NCI-H1105 treated with DMSO at 0.1 percent for 48 hours (cell line): Measurements from ENCODE around the gene SNRNP70.
A peak's percentile ranks its signal among the peaks of the same experiment; 100 is the strongest.
"Not testable (repeated sequence)": the region's sequence is repeated elsewhere in the genome, so short reads cannot be mapped to it uniquely, and the experiment has no call there.

ENCODE experiments used
- DNase-seq: peaks from one replicate; lab custom pipeline; 2025; lab: John Stamatoyannopoulos, UW

The SNRNP70 gene

DNA sequence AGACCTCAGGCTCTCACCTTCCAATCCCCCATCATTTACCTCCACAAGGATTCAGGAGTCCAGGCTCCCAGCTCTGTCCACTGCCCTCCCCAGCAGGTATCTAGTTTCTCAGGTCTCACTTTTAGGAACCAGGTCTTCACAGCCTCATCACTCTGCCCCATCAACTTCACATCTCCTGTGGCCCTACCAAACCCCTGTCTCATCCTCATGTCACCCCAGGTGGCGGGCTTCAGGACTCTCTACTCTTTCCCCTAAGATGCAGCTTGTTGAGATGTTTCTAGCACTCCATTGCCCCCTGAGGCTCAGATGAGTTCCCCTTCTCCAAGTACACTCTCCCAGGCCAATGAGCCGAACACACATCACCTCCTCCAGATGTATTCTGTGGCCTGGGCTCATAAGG lies 35.6 kb downstream of the SNRNP70 start:
- no peak for DNase-seq

DNA sequence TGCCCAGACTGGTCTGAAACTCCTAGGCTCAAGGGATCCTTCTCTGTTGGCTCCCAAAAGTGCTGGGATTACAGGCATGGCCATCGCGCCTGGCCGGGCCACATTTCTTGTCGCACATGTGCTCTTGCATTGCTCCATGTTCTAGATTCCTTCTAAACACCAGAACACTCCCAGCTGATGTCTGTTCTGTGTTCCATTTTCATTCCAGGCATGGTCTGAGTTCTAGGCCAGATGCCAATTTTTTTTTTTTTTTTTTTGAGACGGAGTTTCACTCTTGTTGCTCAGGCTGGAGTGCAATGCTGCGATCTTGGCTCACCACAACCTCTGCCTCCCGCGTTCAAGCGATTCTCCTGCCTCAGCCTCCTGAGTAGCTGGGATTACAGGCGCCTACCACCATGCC lies 36.6 kb downstream of the SNRNP70 start:
- not testable (repeated sequence) for DNase-seq

DNA sequence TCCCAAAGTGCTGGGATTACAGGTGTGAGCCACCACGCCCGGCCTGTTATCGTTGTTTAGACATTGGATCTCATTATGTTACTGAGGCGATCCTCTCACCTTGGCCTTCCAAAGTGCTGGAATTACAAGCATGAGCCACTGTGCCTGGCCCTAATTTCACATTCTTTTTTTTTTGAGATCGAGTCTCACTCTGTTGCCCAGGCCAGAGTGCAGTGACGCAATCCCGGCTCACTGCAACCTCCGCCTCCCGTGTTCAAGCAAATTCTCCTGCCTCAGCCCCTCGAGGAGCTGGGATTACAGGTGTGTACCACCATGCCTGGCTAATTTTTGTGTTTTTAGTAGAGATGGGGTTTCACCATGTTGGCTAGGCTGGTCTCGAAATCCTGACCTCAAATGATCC lies 38.0 kb downstream of the SNRNP70 start:
- DNase-seq: not testable (repeated sequence)

DNA sequence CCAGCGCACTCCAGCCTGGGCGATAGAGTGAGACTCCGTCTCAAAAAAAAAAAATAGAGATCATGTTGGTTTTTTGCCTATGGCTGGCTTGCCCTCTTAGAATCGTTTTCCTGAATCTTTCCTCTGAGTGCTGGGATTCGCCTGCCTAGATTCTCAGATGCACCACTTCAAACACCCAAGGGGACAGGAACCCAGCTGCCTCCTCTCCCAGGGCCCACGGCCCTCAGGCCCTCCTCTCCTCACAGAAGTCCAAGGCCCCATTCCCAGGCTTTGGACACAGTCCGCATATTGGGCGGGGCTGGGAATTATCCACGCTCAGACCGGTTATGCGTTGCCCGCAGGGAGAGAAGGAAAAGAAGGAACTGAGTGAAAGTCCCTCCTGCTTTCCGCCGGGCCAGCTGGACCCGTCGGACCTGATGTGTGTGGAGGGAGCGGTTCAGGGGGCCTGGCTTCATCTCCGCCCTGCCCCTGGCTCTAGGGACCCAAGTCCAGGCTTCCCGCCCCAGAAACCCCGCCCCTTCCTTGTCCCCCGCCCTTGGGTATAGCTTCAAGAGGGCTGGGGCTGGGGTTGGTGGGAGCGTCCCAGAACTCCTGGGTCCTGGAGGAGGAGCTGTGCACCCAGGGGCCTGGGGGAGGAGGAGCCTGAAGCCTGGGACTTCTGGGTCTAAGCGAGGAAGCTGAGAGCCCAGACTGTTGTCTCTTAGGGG lies 39.9 kb downstream of the SNRNP70 start:
- DNase-seq: no peak

DNA sequence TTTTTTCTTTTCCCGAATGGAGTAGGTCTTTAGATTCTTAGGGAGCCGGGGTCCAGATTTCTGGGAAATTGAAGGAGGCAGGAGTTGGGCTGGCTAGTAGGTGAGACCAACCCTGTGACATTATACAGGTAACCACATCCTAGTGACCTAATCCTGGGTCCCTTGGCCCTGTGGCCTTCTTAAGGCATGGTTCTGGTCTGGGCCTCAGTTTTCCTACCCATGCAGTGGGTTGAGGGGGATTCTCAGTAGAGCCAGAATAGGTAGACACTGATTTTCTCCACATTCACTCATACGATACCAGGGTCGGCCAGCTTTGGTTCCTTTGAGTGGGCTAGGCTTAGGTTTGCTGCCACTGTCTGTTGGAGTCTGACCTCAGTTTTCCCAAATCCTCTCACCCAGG lies 41.3 kb downstream of the SNRNP70 start:
- DNase-seq: no peak

DNA sequence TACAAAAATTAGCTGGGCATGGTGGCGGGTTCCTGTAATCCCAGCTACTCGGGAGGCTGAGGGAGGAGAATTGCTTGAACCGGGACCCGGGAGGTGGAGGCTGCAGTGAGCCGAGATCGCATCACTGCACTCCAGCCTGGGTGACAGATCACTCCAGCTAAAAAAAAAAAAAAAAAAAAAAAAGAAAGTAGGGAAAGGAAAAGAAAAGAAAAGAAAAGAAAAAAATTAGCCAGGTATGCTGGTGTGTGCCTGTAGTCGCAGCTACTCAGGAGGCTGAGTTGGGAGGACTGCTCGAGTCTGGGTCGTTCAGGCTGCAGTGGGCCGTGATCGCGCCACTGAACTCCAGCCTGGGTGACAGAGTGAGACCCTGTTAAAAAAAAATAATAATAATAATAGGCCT lies 42.0 kb downstream of the SNRNP70 start:
- not testable (repeated sequence) for DNase-seq

DNA sequence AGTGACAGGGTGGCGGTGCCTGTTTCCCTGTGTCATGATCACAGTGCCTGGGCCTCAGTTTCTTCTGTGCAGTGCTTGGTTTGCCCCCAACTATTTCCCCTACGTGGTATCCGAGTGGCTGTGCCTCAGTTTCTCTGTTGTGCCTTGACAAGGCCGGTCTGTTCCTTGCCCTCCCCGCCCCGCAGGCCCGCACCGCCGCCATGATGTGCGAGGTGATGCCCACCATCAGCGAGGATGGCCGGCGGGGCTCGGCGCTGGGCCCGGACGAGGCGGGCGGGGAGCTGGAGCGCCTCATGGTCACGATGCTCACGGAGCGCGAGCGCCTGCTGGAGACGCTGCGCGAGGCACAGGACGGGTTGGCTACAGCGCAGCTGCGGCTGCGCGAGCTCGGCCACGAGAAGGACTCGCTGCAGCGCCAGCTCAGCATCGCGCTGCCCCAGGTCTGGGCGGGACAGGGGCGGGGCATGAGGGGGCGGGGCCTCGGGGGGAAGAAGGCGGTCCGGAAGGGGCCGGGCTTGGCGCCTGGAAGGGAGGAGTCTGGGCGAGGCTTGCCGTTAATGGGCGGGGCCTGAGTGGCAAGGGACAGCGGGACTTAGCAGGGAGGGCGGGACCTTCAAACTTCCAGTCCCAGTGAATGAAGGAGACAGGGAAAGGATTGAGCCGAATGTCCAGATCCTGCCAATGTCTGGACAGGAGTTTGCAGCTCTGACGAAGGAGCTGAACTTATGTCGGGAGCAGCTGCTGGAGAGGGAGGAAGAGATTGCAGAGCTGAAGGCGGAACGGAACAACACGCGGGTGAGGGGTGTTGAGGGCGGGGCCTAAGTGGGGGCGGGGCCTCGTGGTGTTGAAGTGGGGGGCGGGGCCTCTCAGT lies 42.7 kb downstream of the SNRNP70 start:
- DNase-seq: peak; percentile 86

DNA sequence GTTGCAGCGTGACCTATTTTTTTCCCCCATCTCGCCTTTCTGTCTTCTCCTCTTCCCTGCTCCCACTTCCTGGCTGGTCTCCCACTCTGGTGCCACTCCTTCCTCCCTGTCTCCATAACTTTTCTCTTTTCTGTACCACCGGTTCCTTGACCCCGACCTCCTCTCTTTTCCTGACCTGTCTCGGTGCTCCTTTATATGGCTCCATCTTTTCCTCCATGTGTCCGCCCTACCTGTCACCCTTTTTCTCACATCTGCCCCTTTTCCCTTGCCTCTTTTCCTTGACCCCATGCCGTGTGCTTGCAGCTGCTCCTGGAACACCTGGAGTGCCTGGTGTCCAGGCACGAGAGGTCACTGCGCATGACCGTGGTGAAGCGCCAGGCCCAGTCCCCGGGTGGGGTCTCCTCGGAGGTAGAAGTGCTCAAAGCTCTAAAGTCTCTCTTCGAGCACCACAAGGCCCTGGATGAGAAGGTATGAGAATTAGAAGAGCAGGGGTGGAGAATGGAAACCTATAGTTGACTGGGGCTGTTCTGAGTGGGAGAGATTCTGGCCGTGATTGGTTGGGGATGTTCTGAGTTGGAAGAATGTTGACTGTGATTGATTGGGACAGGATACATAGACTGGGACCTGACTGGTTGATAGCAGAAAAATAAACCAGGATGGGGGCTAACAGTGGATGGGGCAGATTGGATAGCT lies 43.4 kb downstream of the SNRNP70 start:
- no peak for DNase-seq

DNA sequence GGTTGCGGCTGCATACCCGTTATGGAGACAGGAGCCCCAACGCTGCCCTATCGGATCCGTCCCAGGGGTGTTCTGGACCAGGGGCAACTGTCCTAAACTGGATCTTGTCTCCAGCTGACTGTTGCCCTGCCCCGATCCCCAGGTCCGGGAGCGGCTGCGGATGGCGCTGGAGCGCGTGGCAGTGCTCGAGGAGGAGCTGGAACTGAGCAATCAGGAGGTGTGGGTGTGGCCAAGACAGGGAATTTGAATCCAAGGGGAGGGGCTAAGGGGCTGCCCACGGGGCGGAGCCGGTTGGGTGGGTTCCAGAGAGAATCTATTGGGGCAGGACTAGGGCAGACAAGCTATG lies 44.0 kb downstream of the SNRNP70 start:
- DNase-seq: no peak

DNA sequence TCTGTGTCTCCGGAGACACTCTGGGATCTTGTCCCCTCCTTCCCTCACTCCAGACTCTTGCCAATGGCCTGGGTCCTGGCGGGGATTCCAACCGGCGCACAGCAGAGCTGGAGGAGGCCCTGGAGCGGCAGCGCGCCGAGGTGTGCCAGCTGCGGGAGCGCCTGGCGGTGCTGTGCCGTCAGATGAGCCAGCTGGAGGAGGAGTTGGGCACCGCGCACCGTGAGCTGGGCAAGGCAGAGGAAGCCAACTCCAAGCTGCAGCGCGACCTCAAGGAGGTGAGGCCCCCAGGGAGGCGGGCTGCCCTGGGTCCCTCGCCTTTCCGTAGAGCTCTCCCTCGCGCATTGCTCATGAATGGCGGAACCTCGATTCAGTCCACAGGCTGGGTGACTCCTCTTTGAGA lies 45.1 kb downstream of the SNRNP70 start:
- no peak for DNase-seq

DNA sequence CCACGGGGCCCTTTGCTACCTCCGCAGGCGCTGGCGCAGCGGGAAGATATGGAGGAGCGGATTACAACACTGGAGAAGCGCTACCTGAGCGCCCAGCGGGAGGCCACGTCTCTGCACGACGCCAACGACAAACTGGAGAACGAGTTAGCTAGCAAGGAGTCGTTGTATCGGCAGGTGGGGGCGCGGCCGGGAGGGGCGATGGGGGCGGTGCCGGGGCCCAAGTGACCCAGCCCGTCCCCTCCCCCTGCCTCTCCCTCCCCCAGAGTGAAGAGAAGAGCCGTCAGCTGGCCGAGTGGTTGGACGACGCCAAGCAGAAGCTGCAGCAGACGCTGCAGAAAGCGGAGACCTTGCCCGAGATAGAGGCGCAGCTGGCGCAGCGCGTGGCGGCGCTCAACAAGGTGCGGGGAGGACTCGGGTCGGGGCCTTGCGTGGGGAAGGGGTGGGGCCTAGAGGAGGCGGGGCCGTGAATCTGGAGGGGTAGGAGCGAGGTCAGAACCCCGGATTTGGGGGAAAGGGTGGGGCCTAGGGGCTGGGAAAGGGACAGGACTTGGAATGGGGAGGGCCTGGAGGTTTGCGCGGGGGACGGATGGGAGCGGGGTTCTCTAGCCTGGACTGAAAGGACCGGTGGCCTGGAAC lies 47.8 kb downstream of the SNRNP70 start:
- DNase-seq: peak; percentile 72

DNA sequence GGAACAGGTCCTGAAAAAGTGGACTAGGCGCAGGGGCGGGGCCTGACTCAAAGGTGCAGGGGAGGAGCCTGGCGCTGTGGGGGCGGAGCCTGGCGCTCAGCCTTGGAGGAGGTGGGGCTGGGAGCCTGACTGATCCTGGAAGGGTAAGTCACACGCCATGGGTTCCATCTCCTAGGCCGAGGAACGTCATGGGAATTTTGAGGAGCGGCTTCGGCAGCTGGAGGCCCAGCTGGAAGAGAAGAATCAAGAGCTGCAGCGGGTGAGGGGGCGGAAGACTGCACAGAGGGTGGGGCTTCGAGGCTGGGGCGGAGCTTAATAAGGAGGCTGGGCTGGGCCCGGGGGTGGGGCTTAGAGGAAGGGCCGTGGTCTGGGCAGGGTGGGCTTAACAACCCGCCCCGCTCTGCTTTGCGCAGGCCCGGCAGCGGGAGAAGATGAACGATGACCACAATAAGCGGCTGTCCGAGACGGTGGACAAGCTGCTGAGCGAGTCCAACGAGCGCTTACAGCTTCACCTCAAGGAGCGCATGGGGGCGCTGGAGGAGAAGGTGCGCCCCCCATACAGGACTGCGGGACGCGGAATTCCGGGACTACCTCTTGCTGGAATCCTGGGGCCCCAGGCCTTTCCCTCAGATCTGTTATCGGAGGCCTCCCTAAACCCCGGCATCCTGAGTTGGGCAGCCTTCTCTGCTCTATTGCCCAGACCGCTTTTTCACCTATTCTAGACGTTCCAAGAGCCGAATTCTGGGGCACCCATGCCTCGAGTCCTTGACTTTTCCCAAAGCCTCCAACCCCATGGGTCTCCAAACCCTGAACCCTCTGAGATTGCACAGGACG lies 48.6 kb downstream of the SNRNP70 start:
- peak; percentile 72 for DNase-seq

DNA sequence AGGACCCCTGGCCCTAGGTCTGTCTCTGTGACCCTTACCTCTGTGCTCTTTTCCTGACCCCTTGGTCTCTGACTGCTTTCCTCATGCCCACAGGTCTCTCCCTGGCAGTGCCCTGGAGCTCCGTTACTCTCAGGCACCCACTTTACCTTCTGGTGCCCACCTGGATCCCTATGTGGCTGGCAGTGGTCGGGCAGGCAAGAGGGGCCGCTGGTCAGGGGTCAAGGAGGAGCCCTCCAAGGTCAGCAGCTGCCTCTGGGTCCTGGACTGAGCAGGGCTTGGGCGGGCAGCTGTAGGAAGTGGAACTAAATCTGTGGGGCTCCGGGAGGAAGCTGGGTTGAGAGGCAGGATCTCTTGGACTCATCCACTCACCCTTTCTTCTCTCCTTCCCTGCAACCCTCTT lies 50.4 kb downstream of the SNRNP70 start:
- DNase-seq: no peak

DNA sequence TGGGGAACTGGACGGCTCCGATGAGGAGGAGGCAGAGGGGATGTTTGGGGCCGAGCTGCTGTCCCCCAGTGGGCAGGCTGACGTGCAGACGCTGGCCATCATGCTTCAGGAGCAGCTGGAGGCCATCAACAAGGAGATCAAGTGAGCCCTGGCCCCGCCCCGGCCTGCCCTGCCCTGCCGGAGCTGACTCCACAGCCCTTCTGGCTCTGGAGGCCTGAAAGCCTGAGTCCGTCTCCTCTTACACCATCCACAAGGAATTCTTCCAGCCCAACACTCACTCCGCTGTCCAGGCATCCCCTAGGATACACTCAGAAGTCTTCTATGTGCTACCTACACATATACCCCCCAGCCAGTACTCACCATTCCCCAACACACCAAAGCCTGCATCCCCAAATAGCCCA lies 51.5 kb downstream of the SNRNP70 start:
- no peak for DNase-seq

DNA sequence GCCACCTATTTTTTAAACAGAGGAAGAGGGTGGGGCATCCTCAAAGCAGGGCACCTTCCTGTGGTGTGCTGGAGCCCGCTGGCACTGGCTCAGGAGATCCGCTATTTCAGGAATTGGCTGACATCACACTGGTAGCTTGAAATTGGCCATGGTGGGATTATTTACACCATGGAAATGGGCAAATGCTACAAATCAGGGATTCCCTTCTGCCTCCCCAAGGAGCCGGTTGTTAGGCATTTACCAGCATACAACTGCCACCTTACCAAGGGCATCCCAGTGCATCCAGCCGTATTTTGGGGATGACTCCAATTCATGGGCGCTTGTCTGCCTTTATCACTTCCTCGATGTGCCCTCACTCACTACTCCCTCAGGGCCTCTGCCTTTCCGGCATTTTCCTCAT lies 55.7 kb downstream of the SNRNP70 start:
- DNase-seq: no peak

DNA sequence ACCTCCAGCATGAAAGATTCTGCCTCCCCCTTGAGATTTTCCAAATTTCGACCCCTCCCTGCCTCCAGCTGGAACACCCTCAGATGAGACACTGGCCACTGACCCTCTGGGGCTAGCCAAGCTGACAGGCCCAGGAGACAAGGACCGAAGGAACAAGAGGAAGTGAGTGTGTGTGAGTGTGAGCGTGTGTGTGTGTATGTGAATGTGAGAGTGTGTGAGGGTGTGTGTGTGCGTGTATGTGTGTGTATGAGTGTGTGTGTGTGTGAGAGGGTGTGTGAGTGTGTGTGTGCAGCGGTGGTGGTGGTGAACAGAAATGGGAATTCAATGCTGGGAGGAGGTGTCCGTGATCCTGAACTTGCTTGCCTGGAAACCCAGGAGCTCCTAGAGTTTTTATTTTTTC lies 56.1 kb downstream of the SNRNP70 start:
- DNase-seq: no peak

DNA sequence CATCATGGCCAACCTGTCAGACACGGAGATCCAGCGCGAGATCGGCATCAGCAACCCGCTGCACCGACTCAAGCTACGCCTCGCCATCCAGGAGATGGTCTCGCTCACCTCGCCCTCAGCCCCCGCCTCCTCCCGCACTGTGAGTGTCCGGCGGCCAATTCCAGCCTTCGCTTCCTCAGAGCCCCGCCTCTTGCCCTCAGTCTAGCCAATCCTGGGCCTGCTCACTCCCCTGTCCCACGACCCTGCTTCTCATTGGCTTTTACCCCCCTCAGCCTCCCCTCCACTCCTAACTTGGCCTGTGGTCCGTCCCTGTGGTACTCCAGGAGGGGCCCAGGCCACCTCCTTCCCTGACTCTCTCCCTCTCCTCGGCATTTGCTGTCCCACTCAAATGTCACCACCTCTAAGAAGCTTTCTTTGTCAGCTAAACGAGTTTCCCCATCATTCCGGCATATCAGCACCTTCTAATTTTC lies 57.6 kb downstream of the SNRNP70 start:
- no peak for DNase-seq

DNA sequence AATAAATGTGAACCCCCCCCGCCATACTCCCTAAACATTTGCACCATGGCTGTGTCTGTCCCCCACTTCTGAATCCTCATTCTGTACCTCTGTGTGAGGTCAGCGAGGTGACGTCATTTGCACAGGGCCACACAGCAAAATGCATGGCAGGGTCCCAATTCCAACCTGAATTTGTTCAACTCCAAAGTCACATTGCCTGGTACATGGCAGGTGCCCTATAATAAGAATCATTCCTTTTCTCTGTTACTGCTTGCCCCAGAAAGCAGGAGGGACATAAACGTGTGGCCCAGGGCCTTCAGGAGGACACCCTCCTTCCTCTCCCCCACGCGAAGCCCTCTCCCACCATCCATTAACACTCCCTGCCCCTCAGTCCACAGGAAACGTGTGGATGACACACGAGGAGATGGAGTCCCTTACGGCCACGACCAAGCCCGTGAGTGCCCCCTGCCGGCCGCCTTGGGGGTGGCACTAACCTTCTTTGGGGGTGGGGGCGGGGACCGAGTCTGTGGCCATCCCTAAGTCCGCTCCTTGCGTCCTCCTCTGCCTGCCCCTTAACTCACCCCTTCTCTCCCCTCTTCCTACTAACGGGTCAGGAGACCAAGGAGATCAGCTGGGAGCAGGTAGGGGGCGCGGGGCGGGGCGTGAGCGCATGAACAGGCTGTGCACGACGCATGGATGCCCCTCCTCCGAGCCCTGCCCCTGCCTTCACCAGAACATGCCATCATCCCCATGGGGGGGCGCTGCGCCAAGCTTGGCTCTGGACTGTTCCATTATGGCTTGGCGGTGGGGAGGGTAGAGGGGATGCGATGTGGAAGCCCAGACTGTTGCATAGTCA lies 60.5 kb downstream of the SNRNP70 start:
- DNase-seq: peak; percentile 50

DNA sequence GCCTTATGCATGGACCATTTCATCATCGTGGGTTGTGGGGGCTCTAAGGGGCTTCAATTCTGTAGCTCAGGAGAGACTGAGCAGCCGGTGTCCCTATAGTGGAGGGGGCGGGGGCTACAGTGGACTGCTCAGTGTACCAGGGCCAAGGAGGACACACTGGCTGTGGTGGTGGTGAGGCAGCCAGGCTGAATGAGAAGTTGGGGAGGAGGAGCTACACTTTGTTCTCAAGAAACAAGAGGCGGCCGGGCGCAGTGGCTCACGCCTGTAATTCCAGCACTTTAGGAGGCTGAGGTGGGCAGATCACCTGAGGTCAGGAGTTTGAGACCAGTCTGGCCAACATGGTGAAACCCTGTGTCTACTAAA lies 61.1 kb downstream of the SNRNP70 start:
- DNase-seq: not testable (repeated sequence)

DNA sequence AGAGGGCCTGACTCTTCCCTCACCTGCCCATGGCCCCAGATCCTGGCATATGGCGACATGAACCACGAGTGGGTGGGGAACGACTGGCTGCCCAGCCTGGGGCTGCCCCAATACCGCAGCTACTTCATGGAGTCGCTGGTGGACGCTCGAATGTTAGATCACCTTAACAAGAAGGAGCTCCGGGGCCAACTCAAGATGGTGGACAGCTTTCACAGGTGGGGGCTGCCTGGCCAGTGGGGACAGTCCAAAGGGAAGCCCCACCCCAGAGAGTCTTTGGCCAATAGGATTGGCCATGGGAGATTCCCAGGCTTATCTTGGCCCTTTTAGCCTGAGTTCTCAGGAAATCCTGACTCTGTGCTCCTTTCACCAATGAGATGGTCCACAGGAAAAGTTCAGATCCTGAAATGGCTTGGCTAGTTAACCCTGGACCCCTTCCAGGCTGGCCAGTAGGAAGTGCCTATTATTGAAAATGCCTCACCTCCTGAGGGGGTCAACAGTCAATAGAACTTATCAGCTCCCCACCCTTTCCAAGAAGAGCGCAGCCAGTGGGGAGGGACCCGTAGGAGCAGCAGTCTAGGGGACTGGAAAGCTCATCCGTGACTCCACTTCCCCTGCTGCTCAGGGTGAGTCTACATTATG lies 62.9 kb downstream of the SNRNP70 start:
- no peak for DNase-seq
